HL-60 (cell line): Measurements from ENCODE around the gene CNN3.

Experiments
- GABPA ChIP-seq: IDR thresholded peaks from 2 replicates; pipeline ENCODE4 v1.6.1; 2012; ENCODE audit warnings: low read depth
- POLR2AphosphoS5 ChIP-seq: IDR thresholded peaks from 2 replicates; pipeline ENCODE4 v1.6.1; 2012; ENCODE audit warnings: low read depth
- SPI1 ChIP-seq: IDR thresholded peaks from 2 replicates; pipeline ENCODE4 v1.6.1; 2012; ENCODE audit warnings: low read depth, mild to moderate bottlenecking, borderline replicate concordance
- TF ChIP-seq, protein P1 (sequence below): IDR thresholded peaks from one replicate; pipeline ENCODE4 v1.5.1; 2011; ENCODE audit warnings: low read length, control low read depth, inconsistent platforms; ENCODE audit not compliant: insufficient read depth
- TF ChIP-seq, protein P2 (sequence below): IDR thresholded peaks from 2 replicates; pipeline ENCODE4 v1.6.1; 2012; ENCODE audit warnings: low read depth; ENCODE audit not compliant: insufficient replicate concordance

DNA sequence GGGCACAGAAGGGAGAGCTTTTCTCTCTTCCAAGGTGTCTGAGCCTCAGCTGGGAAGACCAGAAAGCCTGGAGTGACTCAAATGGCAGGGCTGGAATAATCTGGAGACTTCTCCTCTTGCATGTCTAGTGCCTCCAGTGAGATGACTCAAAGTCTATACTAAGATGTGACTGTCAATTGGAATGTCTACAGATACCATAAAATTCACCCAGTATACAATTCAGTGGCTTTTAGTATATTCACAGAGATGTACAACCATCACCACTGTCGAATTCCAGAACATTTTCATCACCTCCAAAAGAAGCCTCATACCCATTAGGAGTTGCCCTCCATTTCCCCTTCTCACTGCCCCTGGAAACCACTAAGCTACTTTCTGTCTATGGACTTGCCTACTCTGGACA is 47.9 kb upstream of the CNN3 start:
- TF ChIP-seq, protein P1, sequence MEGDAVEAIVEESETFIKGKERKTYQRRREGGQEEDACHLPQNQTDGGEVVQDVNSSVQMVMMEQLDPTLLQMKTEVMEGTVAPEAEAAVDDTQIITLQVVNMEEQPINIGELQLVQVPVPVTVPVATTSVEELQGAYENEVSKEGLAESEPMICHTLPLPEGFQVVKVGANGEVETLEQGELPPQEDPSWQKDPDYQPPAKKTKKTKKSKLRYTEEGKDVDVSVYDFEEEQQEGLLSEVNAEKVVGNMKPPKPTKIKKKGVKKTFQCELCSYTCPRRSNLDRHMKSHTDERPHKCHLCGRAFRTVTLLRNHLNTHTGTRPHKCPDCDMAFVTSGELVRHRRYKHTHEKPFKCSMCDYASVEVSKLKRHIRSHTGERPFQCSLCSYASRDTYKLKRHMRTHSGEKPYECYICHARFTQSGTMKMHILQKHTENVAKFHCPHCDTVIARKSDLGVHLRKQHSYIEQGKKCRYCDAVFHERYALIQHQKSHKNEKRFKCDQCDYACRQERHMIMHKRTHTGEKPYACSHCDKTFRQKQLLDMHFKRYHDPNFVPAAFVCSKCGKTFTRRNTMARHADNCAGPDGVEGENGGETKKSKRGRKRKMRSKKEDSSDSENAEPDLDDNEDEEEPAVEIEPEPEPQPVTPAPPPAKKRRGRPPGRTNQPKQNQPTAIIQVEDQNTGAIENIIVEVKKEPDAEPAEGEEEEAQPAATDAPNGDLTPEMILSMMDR: no peak
- TF ChIP-seq POLR2AphosphoS5: no peak
- TF ChIP-seq, protein P2, sequence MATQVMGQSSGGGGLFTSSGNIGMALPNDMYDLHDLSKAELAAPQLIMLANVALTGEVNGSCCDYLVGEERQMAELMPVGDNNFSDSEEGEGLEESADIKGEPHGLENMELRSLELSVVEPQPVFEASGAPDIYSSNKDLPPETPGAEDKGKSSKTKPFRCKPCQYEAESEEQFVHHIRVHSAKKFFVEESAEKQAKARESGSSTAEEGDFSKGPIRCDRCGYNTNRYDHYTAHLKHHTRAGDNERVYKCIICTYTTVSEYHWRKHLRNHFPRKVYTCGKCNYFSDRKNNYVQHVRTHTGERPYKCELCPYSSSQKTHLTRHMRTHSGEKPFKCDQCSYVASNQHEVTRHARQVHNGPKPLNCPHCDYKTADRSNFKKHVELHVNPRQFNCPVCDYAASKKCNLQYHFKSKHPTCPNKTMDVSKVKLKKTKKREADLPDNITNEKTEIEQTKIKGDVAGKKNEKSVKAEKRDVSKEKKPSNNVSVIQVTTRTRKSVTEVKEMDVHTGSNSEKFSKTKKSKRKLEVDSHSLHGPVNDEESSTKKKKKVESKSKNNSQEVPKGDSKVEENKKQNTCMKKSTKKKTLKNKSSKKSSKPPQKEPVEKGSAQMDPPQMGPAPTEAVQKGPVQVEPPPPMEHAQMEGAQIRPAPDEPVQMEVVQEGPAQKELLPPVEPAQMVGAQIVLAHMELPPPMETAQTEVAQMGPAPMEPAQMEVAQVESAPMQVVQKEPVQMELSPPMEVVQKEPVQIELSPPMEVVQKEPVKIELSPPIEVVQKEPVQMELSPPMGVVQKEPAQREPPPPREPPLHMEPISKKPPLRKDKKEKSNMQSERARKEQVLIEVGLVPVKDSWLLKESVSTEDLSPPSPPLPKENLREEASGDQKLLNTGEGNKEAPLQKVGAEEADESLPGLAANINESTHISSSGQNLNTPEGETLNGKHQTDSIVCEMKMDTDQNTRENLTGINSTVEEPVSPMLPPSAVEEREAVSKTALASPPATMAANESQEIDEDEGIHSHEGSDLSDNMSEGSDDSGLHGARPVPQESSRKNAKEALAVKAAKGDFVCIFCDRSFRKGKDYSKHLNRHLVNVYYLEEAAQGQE: no peak
- TF ChIP-seq GABPA: no peak
- no peak for TF ChIP-seq SPI1
